HepG2 (cell line): ENCODE data around the gene PPP1R16B. TPM values are rescaled to one million over a fixed set of nuclear protein-coding genes. Genes with fewer than 3 reads are reported as not detected.

Experiments used
- ATAC-seq: fragments of 200-7000 bp; cut with Tn5 transposase; 3 replicates; pipeline ENCODE4 v1.9.1; 2020; ENCODE audit warnings: mild to moderate bottlenecking, moderate library complexity
- BruUV-seq: library from RNA; stranded (reverse); fragments of 400-500 nt; replicated peaks from 2 replicates; lab custom pipeline; 2021; lab: Mats Ljungman, UMichigan
- CTCF ChIA-PET: fragments of 300-600 bp; formaldehyde crosslinking; extraction: SDS; loops from one replicate; lab custom pipeline; 2021; ENCODE audit warnings: low total read pairs, inconsistent platforms, low intra/inter-chr PET ratio; lab: Yijun Ruan, JAX
- POLR2A ChIA-PET: fragments of 350-600 bp; sonication (Branson Sonifier 250); formaldehyde crosslinking; loops from one replicate; lab custom pipeline; 2020; ENCODE audit warnings: antibody characterized with exemption, inconsistent platforms; lab: Yijun Ruan, JAX
- DNase-seq: peaks from one replicate; pipeline ENCODE4 v3.0.0-alpha.2; 2015; ENCODE audit warnings: low spot score
- FAIRE-seq: peaks from 3 replicates; lab custom pipeline; 2011; peaks lifted over from hg19 to GRCh38; lab: Jason Lieb, UNC
- H2AFZ ChIP-seq: one replicate; pipeline ENCODE4 v1.6.1; 2011; ENCODE audit warnings: low read length, inconsistent platforms
- H3K27ac ChIP-seq: fragments of 300-600 bp; 3 replicates; pipeline ENCODE4 v1.8.0; 2011; ENCODE audit warnings: mixed run types, mild to moderate bottlenecking, mixed read lengths, low read length, inconsistent platforms; ENCODE audit not compliant: insufficient read depth; ENCODE audit errors: extremely low read length
- H3K27me3 ChIP-seq, 2 experiments: fragments of 200-600 bp in 1 of 2; 2 replicates in 1 of 2; 3 replicates in 1 of 2; pipeline versions ENCODE4 v1.6.0 to v1.8.0; 2011; ENCODE audit warnings: low read length in 2 of 2, mild to moderate bottlenecking in 2 of 2, moderate library complexity in 2 of 2, inconsistent platforms in 1 of 2; ENCODE audit not compliant: insufficient read depth in 2 of 2, control insufficient read depth in 1 of 2
- H3K36me3 ChIP-seq, 2 experiments: fragments of 200-600 bp in 1 of 2; replicated peaks in 1 of 2; 2 replicates in 1 of 2; 3 replicates in 1 of 2; pipeline versions ENCODE4 v1.5.1 to v1.8.0; 2011; ENCODE audit warnings: low read length in 2 of 2, inconsistent platforms in 1 of 2; ENCODE audit not compliant: insufficient read depth in 2 of 2, control insufficient read depth in 1 of 2
- H3K4me1 ChIP-seq: 2 replicates; pipeline ENCODE4 v1.5.1; 2012; ENCODE audit warnings: low read length, inconsistent platforms; ENCODE audit not compliant: insufficient read depth
- H3K4me2 ChIP-seq: 2 replicates; pipeline ENCODE4 v1.6.0; 2011; ENCODE audit warnings: low read depth, low read length, inconsistent platforms
- H3K4me3 ChIP-seq, 3 experiments: fragments of 200-600 bp in 1 of 3; sonication (generic), shearing (Covaris generic) in 1 of 3; replicated peaks in 1 of 3; 2 replicates each; pipeline ENCODE4 v1.5.1; 2011 to 2016; ENCODE audit warnings: low read length in 3 of 3, inconsistent platforms in 2 of 3, low read depth in 2 of 3, mild to moderate bottlenecking in 2 of 3, control low read depth in 1 of 3, mixed read lengths in 1 of 3; ENCODE audit not compliant: insufficient read depth in 1 of 3
- H3K79me2 ChIP-seq: one replicate; pipeline ENCODE4 v1.6.1; 2011; ENCODE audit warnings: low read length, inconsistent platforms; ENCODE audit not compliant: insufficient read depth
- H3K9ac ChIP-seq: 2 replicates; pipeline ENCODE4 v1.6.0; 2011; ENCODE audit warnings: mild to moderate bottlenecking, low read depth, low read length, inconsistent platforms; ENCODE audit not compliant: insufficient read depth
- H3K9me3 ChIP-seq: 2 replicates; pipeline ENCODE4 v1.5.1; 2012; ENCODE audit warnings: mild to moderate bottlenecking, low read length
- H4K20me1 ChIP-seq: 2 replicates; pipeline ENCODE4 v1.6.0; 2011; ENCODE audit warnings: inconsistent platforms, mild to moderate bottlenecking, low read length, moderate library complexity; ENCODE audit not compliant: insufficient read depth
- EEA1 ChIP-seq: sonication (generic); formaldehyde crosslinking; IDR thresholded peaks from 2 replicates; pipeline ENCODE4 v1.5.1; 2020; ENCODE audit warnings: mild to moderate bottlenecking, missing genetic modification reagents, borderline replicate concordance
- FOSL2 ChIP-seq: sonication (generic); formaldehyde crosslinking; IDR thresholded peaks from 2 replicates; pipeline ENCODE4 v1.4.0; 2020; ENCODE audit warnings: missing genetic modification reagents
- HMG20B ChIP-seq: conservative IDR thresholded peaks from 2 replicates; pipeline ENCODE4 v1.6.1; 2016; ENCODE audit warnings: missing genetic modification reagents, missing compliant biosample characterization
- NFE2L2 ChIP-seq: fragments of 150-350 bp; IDR thresholded peaks from 2 replicates; pipeline ENCODE4 v1.6.1; 2014; ENCODE audit warnings: low read length
- NFYB ChIP-seq: sonication (generic); formaldehyde crosslinking; IDR thresholded peaks from 2 replicates; pipeline ENCODE4 v1.4.0; 2020; ENCODE audit warnings: missing genetic modification reagents
- SMAD9 ChIP-seq: sonication (generic); formaldehyde crosslinking; IDR thresholded peaks from 2 replicates; pipeline ENCODE4 v1.5.1; 2020; ENCODE audit warnings: mild to moderate bottlenecking, missing genetic modification reagents
- U2AF1 ChIP-seq: fragments of 200-400 bp; formaldehyde crosslinking; optimal IDR thresholded peaks from 2 replicates; pipeline ENCODE3; 2017; ENCODE audit warnings: mild to moderate bottlenecking, low read depth, low read length
- XRCC5 ChIP-seq: fragments of 200-400 bp; formaldehyde crosslinking; optimal IDR thresholded peaks from 2 replicates; pipeline ENCODE3; 2017; ENCODE audit warnings: mild to moderate bottlenecking, low read length
- ZFP36L2 ChIP-seq: sonication (generic); formaldehyde crosslinking; IDR thresholded peaks from 2 replicates; pipeline ENCODE4 v1.4.0; 2020; ENCODE audit warnings: missing genetic modification reagents
- ZNF333 ChIP-seq: sonication (generic); formaldehyde crosslinking; IDR thresholded peaks from 2 replicates; pipeline ENCODE4 v1.4.0; 2020; ENCODE audit warnings: mild to moderate bottlenecking, missing genetic modification reagents, borderline replicate concordance
- ZNF451 ChIP-seq: sonication (generic); formaldehyde crosslinking; IDR thresholded peaks from 2 replicates; pipeline ENCODE4 v1.5.0; 2020; ENCODE audit warnings: mild to moderate bottlenecking, missing genetic modification reagents
- ZNF609 ChIP-seq: sonication (generic); formaldehyde crosslinking; IDR thresholded peaks from 2 replicates; pipeline ENCODE4 v1.4.0; 2020; ENCODE audit warnings: mild to moderate bottlenecking, missing genetic modification reagents, borderline replicate concordance
- WGBS: methylation state at CpG from one replicate; pipeline ENCODE4 v1.1.6; 2017; ENCODE audit warnings: low lambda C conversion rate; 5-methylcytosine and 5-hydroxymethylcytosine counted together
- in situ Hi-C: cut with HindIII; loops from 2 replicates; pipeline ENCODE4 v1.10.0; 2017; ENCODE audit warnings: low pct_unique_long_range_greater_than_20kb; ENCODE audit not compliant: extremely low pct_ligation_motif_present
- intact Hi-C: fragments of 100-400 bp; cut with micrococcal nuclease; formaldehyde crosslinking; loops from one replicate; pipeline ENCODE4 v1.10.0; 2022; ENCODE audit not compliant: unreplicated experiment
- polyA plus RNA-seq, 8 experiments: library from polyadenylated mRNA; depleted of rRNA in 3 of 8; stranded (reverse) in 7 of 8; unstranded in 1 of 8; fragments of >200 nt; fragmentation: Illumina TruSeq in 4 of 8; extraction: Trizol in 4 of 8; gene quantifications; 2 replicates each; pipeline versions ENCODE4 v1.2.1 to v1.2.3, GENCODE V29; 2011 to 2016; ENCODE audit warnings: low read depth in 4 of 8, missing spikeins in 1 of 8, mixed read lengths in 1 of 8; ENCODE audit not compliant: insufficient read depth in 1 of 8
- total RNA-seq, 5 experiments: library from RNA; depleted of rRNA; stranded (reverse); fragments of >200 nt; fragmentation: Illumina TruSeq; extraction: Trizol; gene quantifications; 2 replicates each; pipeline ENCODE4 v1.2.3, GENCODE V29; 2016; ENCODE audit warnings: low read depth in 1 of 5
- TF ChIP-seq, protein P1 (sequence below): sonication (generic); formaldehyde crosslinking; IDR thresholded peaks from 2 replicates; pipeline ENCODE4 v1.4.0; 2020; ENCODE audit warnings: missing genetic modification reagents

PPP1R16B gene
- total and polyA plus RNA-seq, 2 of the 13 experiments (the other 11 are each of a cell fraction or from before 2014, with no cell fraction given): 0.02 to 0.11 TPM

DNA sequence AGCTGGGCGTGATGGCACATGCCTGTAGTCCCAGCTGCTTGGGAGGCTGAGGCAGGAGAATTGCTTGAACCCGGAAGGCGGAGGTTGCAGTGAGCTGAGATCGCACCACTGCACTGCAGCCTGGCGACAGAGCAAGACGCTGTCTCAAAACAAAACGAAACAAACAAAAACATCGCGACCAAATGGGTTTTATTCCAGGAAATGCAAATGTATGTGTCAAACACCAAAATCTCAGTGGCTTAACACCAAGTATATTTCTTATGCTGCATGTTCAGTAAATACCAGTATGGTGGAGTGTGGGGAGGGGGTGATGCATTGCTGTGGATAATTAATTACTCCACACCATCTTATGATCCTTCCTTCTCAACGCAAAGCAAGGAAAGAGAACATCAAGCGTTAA is 29.1 kb upstream of the PPP1R16B start (continued):
- no peak for TF ChIP-seq ZNF609

GRCh38 chr20:38779247-38780097 is 26.0 kb upstream of the PPP1R16B start:
- H3K27me3 ChIP-seq: no peaks in the 10 kb centered on the region
- ChIA-PET POLR2A (no interaction called here), CTCF (no interaction called here)
- FAIRE-seq (no peak), ATAC-seq (0 out of 3 replicates have a peak, but pooled peaks have one; percentile 32), DNase-seq (no peak)
- H3K9me3 ChIP-seq: no peaks in the 10 kb centered on the region
- WGBS: 86% methylated on average over 19 of the region's 19 CpGs
- no peak overlapping the region for H3K9ac ChIP-seq
- no peak overlapping the region for H3K27ac ChIP-seq
- in situ Hi-C loops: no loop called here
- H2AFZ ChIP-seq: no peak overlapping the region
- H4K20me1 ChIP-seq: no peaks in the 10 kb centered on the region
- peaks cover 8% of the 10 kb centered on the region for H3K4me1 ChIP-seq
- BruUV-seq: no TSS peak
- H3K36me3 ChIP-seq: no peaks in the 10 kb centered on the region
- H3K4me2 ChIP-seq: no peak overlapping the region
- no peak overlapping the region for H3K4me3 ChIP-seq
- H3K79me2 ChIP-seq: no peaks in the 10 kb centered on the region
- intact Hi-C loops: no loop called here
- TF ChIP-seq NFE2L2 (no peak), U2AF1 (no peak), HMG20B (CRISPR knock-in tag) (no peak), XRCC5 (peak; percentile 20), SMAD9 (CRISPR knock-in tag) (no peak), ZNF333 (CRISPR knock-in tag) (no peak), EEA1 (CRISPR knock-in tag) (no peak), ZFP36L2 (CRISPR knock-in tag) (no peak), NFYB (no peak), FOSL2 (CRISPR knock-in tag) (peak; percentile 52), ZNF451 (CRISPR knock-in tag) (no peak)
- TF ChIP-seq, protein P1, sequence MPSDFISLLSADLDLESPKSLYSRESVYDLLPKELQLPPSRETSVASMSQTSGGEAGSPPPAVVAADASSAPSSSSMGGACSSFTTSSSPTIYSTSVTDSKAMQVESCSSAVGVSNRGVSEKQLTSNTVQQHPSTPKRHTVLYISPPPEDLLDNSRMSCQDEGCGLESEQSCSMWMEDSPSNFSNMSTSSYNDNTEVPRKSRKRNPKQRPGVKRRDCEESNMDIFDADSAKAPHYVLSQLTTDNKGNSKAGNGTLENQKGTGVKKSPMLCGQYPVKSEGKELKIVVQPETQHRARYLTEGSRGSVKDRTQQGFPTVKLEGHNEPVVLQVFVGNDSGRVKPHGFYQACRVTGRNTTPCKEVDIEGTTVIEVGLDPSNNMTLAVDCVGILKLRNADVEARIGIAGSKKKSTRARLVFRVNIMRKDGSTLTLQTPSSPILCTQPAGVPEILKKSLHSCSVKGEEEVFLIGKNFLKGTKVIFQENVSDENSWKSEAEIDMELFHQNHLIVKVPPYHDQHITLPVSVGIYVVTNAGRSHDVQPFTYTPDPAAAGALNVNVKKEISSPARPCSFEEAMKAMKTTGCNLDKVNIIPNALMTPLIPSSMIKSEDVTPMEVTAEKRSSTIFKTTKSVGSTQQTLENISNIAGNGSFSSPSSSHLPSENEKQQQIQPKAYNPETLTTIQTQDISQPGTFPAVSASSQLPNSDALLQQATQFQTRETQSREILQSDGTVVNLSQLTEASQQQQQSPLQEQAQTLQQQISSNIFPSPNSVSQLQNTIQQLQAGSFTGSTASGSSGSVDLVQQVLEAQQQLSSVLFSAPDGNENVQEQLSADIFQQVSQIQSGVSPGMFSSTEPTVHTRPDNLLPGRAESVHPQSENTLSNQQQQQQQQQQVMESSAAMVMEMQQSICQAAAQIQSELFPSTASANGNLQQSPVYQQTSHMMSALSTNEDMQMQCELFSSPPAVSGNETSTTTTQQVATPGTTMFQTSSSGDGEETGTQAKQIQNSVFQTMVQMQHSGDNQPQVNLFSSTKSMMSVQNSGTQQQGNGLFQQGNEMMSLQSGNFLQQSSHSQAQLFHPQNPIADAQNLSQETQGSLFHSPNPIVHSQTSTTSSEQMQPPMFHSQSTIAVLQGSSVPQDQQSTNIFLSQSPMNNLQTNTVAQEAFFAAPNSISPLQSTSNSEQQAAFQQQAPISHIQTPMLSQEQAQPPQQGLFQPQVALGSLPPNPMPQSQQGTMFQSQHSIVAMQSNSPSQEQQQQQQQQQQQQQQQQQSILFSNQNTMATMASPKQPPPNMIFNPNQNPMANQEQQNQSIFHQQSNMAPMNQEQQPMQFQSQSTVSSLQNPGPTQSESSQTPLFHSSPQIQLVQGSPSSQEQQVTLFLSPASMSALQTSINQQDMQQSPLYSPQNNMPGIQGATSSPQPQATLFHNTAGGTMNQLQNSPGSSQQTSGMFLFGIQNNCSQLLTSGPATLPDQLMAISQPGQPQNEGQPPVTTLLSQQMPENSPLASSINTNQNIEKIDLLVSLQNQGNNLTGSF (CRISPR knock-in tag): no peak
